Measurements from ENCODE around the gene PARP2.

PARP2 gene

GRCh38 chr14:20384886-20385285, 41.5 kb downstream of the PARP2 start:
- H3K4me1 ChIP-seq (ENCODE audit: insufficient read depth, low read length, poor library complexity, severe bottlenecking) = no peaks in the 10 kb centered on the region
- TF ChIP-seq CTCF (conservative IDR thresholded peaks at IDR 0.05; ENCODE audit: low read length) (no peak), EZH2phosphoT487 (IDR thresholded peaks at IDR 0.05; ENCODE audit: borderline replicate concordance) (no peak)
- no peak overlapping the region for H3K9ac ChIP-seq (ENCODE audit: low read depth, low read length, poor library complexity, severe bottlenecking)
- H3F3A ChIP-seq (ENCODE audit: low read depth) = no peaks in the 10 kb centered on the region
- H4K20me1 ChIP-seq (ENCODE audit: insufficient read depth, low read length, poor library complexity, severe bottlenecking) = no peaks in the 10 kb centered on the region
- no peak overlapping the region for H3K4me3 ChIP-seq (ENCODE audit: low read length, poor library complexity, severe bottlenecking)
- peaks cover 88% of the 10 kb centered on the region; the same call in 1 of the 2 replicates for H3K36me3 ChIP-seq (ENCODE audit: insufficient read depth, low read length)
- H3K79me2 ChIP-seq (ENCODE audit: insufficient read depth, low read length) = no peaks in the 10 kb centered on the region
- H2AFZ ChIP-seq (ENCODE audit: low read length) = no peak overlapping the region
- H3K4me2 ChIP-seq (ENCODE audit: low read depth, low read length, poor library complexity, severe bottlenecking) = no peak overlapping the region
- H3K9me2 ChIP-seq (replicated peaks; ENCODE audit: low read depth, low read length) = no peaks in the 10 kb centered on the region
- H3K27me3 ChIP-seq (ENCODE audit: insufficient read depth, low read length, poor library complexity, severe bottlenecking) = no peaks in the 10 kb centered on the region
- H3K9me3 ChIP-seq (ENCODE audit: insufficient read depth, low read depth, low read length) = no peaks in the 10 kb centered on the region

GRCh38 chr14:20386276-20386855, 42.9 kb downstream of the PARP2 start:
- no peaks in the 10 kb centered on the region for H3K9me2 ChIP-seq (replicated peaks; ENCODE audit: low read depth, low read length)
- H3K4me1 ChIP-seq (ENCODE audit: insufficient read depth, low read length, poor library complexity, severe bottlenecking) = no peaks in the 10 kb centered on the region
- peaks cover 86% of the 10 kb centered on the region; the same call in 1 of the 2 replicates for H3K36me3 ChIP-seq (ENCODE audit: insufficient read depth, low read length)
- H2AFZ ChIP-seq (ENCODE audit: low read length) = no peak overlapping the region
- no peaks in the 10 kb centered on the region for H3K79me2 ChIP-seq (ENCODE audit: insufficient read depth, low read length)
- H3K9ac ChIP-seq (ENCODE audit: low read depth, low read length, poor library complexity, severe bottlenecking) = no peak overlapping the region
- no peaks in the 10 kb centered on the region for H3K9me3 ChIP-seq (ENCODE audit: insufficient read depth, low read depth, low read length)
- no peak overlapping the region for H3K4me2 ChIP-seq (ENCODE audit: low read depth, low read length, poor library complexity, severe bottlenecking)
- TF ChIP-seq EZH2phosphoT487 (IDR thresholded peaks at IDR 0.05; ENCODE audit: borderline replicate concordance) = no peak
- TF ChIP-seq CTCF (conservative IDR thresholded peaks at IDR 0.05; ENCODE audit: low read length) = no peak
- no peaks in the 10 kb centered on the region for H3K27me3 ChIP-seq (ENCODE audit: insufficient read depth, low read length, poor library complexity, severe bottlenecking)
- no peaks in the 10 kb centered on the region for H3F3A ChIP-seq (ENCODE audit: low read depth)
- H3K4me3 ChIP-seq (ENCODE audit: low read length, poor library complexity, severe bottlenecking) = no peak overlapping the region
- H4K20me1 ChIP-seq (ENCODE audit: insufficient read depth, low read length, poor library complexity, severe bottlenecking) = no peaks in the 10 kb centered on the region

- Histone ChIP-seq H3K9me2 (replicated peaks; ENCODE audit: low read depth, low read length) (no peaks in the 10 kb centered on the region), H3K79me2 (ENCODE audit: insufficient read depth, low read length) (no peaks in the 10 kb centered on the region), H3K9me3 (ENCODE audit: insufficient read depth, low read depth, low read length) (no peaks in the 10 kb centered on the region), H3F3A (ENCODE audit: low read depth) (no peaks in the 10 kb centered on the region), H3K4me2 (ENCODE audit: low read depth, low read length, poor library complexity, severe bottlenecking) (no peak overlapping the region), H3K4me3 (ENCODE audit: low read length, poor library complexity, severe bottlenecking) (no peak overlapping the region), H3K4me1 (ENCODE audit: insufficient read depth, low read length, poor library complexity, severe bottlenecking) (no peaks in the 10 kb centered on the region), H3K36me3 (ENCODE audit: insufficient read depth, low read length) (peaks cover 86% of the 10 kb centered on the region; the same call in 1 of the 2 replicates), H4K20me1 (ENCODE audit: insufficient read depth, low read length, poor library complexity, severe bottlenecking) (no peaks in the 10 kb centered on the region), H3K27me3 (ENCODE audit: insufficient read depth, low read length, poor library complexity, severe bottlenecking) (no peaks in the 10 kb centered on the region), H3K9ac (ENCODE audit: low read depth, low read length, poor library complexity, severe bottlenecking) (no peak overlapping the region), H2AFZ (ENCODE audit: low read length) (no peak overlapping the region)
- TF ChIP-seq EZH2phosphoT487 (IDR thresholded peaks at IDR 0.05; ENCODE audit: borderline replicate concordance) = no peak
- no peak for TF ChIP-seq CTCF (conservative IDR thresholded peaks at IDR 0.05; ENCODE audit: low read length)
Measured at GRCh38 chr14:20387576-20387975, 44.1 kb downstream of the PARP2 start.
